IPS-15b (cell line): ENCODE measurements around the gene PRDX5.
A peak's percentile ranks its signal among the peaks of the same experiment; 100 is the strongest.

Experiments used
- H3K27me3 ChIP-seq: one replicate; pipeline ENCODE4 v1.6.1; 2013; ENCODE audit warnings: low read length; ENCODE audit not compliant: control insufficient read depth, insufficient read depth
- H3K36me3 ChIP-seq: one replicate; pipeline ENCODE4 v1.6.1; 2013; ENCODE audit warnings: low read length; ENCODE audit not compliant: control insufficient read depth, insufficient read depth
- H3K4me1 ChIP-seq: one replicate; pipeline ENCODE4 v1.6.1; 2013; ENCODE audit warnings: mild to moderate bottlenecking, low read length; ENCODE audit not compliant: control insufficient read depth, insufficient read depth
- H3K4me3 ChIP-seq: one replicate; pipeline ENCODE4 v1.5.1; 2013; ENCODE audit warnings: low read depth, low read length
- H3K9ac ChIP-seq: one replicate; pipeline ENCODE4 v1.6.1; 2013; ENCODE audit warnings: low read depth, mild to moderate bottlenecking, low read length
- H3K9me3 ChIP-seq: one replicate; pipeline ENCODE4 v1.6.1; 2013; ENCODE audit warnings: mild to moderate bottlenecking, low read length; ENCODE audit not compliant: control insufficient read depth, insufficient read depth

Gene PRDX5

DNA sequence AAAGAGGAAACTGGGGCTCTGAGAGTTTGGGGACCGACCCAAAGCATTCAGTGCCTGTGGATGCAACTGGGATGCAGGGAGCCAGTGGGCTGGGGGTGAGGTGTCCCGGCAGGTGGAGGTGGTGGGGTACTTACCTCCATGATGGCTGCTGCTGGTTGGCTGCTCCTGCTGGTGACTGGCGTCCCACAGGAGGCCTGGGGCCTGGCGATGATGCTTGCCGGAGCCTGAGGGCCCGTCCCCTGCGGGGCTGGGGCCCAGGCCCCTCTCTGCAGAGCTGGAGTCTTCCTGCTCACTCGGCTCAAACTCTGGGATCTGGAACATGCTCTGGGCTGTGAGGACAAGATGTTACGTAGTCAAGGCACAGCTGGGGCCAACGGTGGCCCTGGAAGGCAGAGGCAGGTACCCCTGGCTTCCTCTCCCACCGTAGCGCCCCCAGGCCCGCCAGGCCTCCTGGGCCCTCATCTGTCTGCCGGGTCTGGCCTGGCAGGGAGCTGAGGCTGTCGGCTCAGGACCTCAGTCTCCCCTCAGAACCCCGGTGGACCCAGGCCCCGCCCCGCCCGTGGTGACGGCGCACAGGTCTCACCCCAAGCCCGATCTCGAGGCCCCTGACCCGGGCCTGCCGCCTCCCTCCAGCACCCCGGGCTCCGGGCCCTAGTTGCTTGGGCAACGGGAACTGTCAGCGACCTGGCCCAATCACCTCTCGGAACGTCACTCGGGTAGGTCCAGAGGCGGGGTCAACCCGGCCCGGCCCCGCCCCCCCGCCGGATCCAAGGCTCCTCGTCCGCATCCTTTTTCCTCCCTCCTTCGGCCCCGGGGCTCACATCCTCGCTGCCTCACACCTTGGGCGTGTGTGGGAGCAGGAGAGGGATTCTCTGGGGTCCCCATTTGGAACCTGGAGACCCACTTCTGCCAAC is 33.6 kb upstream of the PRDX5 start, which contains the start of gene BAD:
TSS of gene BAD (minus strand) at position 618 of the 914 bp plus-strand sequence. CDS start at position 321, 297 bp downstream.
- no peaks in the 10 kb centered on the region for H3K36me3 ChIP-seq
- H3K4me3 ChIP-seq, result peak within 1 kb of the TSS; percentile 87
- no peaks in the 10 kb centered on the region for H3K4me1 ChIP-seq
- H3K9me3 ChIP-seq, result no peaks in the 10 kb centered on the region
- H3K27me3 ChIP-seq, result peaks cover 3% of the 10 kb centered on the region
- peak within 1 kb of the TSS; percentile 60 for H3K9ac ChIP-seq

DNA sequence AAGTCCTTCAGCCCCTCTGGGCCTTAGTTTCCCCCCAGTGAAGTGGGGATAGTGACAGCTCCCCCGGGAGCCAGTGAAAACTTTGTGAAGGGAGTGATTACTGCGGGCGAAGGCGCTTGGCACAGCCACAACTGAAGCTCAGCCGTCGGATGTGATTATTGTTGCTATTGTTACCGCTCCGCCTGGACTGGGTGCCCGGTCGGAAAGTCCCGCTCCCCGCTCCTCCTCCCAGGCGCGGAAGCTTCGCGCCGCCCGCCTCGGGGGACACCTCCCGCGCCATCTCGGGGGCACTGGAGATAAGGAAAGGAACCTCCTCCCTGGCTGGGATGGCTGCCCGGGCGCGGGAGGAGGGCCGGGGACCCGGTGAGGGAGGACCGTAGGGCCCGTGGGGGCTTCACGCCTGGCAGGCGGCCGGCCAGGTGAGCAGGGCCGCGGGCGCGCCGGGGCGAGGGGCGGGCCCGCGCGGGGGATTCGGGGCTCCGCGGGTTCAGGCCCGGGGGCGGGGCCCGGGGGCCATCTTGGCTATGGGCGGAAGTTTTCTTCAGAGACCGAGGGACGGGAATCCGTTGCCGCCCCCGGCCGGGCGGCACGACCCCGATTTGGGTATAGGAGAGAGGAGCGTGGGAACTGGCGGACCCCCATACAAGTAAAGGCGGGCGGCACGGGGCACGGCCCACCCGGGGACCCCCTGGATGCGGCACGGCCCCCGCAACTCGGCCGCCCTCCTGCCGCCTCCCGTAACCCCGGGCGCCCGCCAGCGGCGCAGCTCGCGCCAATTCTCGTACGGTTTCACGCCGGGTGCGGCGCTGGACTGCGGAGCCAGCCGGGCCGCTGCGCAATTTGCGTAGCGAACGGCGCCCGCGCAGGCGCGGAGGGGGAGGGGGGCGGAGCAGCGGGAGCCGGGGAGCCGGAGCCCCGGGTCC is 32.7 kb upstream of the PRDX5 start, which contains the start of gene GPR137:
TSS of gene GPR137 (plus strand) at position 887 of the 923 bp plus-strand sequence. CDS start 677 bp downstream, outside the sequence.
- Histone ChIP-seq H3K27me3 (peaks cover 13% of the 10 kb centered on the region), H3K9me3 (no peaks in the 10 kb centered on the region), H3K4me1 (no peaks in the 10 kb centered on the region), H3K4me3 (peak within 1 kb of the TSS; percentile 87), H3K36me3 (no peaks in the 10 kb centered on the region), H3K9ac (no peak within 1 kb of the TSS)

DNA sequence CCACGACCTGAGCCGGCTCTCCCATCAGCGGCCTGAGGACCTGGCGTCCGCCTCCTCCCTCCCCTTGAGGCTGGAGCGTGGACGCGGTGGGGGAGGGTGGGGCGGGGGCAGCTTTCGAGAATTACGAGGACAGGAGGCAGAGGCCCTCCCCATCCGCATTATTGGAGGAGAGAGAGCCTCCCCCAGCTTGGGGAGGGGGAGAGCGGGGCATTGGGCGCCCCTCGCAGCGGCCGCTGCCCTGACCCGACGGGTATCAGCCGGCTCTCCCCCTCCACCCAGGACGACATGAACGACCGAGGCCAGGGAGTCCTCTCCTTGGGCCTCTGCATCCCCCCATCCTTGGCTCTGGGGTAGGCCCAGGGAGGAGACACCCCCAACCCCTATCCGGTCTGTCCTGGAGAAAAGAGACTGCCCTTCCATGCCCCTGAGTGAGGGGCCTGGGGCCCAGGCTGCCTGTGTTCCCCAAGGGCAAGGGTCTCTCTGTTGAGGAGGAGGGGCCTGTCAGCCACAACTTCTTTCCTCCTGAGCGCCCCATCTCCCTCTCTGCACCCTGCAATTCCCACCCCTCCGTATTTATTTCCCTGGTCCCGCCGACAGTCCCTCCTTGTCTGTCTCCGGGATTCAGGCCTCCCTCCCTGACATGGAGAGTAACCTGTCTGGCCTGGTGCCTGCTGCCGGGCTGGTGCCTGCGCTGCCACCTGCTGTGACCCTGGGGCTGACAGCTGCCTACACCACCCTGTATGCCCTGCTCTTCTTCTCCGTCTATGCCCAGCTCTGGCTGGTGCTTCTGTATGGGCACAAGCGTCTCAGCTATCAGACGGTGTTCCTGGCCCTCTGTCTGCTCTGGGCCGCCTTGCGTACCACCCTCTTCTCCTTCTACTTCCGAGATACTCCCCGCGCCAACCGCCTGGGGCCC is 31.8 kb upstream of the PRDX5 start:
- H3K9ac ChIP-seq, result no peak overlapping the region

DNA sequence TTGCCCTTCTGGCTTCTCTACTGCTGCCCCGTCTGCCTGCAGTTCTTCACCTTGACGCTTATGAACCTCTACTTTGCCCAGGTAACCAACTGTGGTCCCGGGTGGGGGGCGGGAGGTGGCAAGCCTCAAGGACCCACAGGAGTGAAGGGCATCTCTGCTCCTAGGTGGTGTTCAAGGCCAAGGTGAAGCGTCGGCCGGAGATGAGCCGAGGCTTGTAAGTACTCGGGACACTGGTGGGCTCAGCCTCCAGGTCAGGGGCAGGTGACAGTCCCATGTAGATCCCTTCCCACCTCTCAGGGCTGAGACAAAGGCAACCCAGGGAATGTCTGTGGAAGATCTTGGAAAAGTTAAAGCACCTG is 31.1 kb upstream of the PRDX5 start:
- Histone ChIP-seq H3K36me3 (no peaks in the 10 kb centered on the region), H3K9ac (no peak overlapping the region), H3K27me3 (peaks cover 26% of the 10 kb centered on the region), H3K4me3 (no peak overlapping the region), H3K4me1 (no peaks in the 10 kb centered on the region), H3K9me3 (no peaks in the 10 kb centered on the region)

More for the DNA sequence above, 31.8 kb upstream of the PRDX5 start:
- no peaks in the 10 kb centered on the region for H3K36me3 ChIP-seq
- H3K27me3 ChIP-seq, result peaks cover 22% of the 10 kb centered on the region
- no peaks in the 10 kb centered on the region for H3K9me3 ChIP-seq
- H3K4me3 ChIP-seq, result peak overlapping the region; percentile 87
- no peaks in the 10 kb centered on the region for H3K4me1 ChIP-seq

DNA sequence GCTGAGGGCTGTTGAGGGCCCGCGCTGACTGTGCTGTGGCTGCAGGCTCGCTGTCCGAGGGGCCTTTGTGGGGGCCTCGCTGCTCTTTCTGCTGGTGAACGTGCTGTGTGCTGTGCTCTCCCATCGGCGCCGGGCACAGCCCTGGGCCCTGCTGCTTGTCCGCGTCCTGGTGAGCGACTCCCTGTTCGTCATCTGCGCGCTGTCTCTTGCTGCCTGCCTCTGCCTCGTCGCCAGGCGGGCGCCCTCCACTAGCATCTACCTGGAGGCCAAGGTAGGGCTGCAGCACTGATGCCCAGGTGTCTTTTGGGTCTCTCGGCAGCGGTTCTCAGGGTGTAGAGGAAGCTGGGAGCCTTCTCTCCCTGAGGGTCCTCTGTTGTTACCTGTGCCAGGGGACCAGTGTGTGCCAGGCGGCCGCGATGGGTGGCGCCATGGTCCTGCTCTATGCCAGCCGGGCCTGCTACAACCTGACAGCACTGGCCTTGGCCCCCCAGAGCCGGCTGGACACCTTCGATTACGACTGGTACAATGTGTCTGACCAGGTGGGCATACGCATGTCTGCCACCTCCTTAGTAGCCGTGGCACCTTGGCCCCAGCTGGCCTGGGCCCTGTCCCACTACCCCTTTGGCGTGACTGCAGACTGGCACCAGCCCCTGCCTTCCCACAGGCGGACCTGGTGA is 30.1 kb upstream of the PRDX5 start:
- Histone ChIP-seq H3K4me3 (no peak overlapping the region), H3K9me3 (no peaks in the 10 kb centered on the region), H3K9ac (no peak overlapping the region), H3K4me1 (no peaks in the 10 kb centered on the region), H3K27me3 (peaks cover 37% of the 10 kb centered on the region), H3K36me3 (no peaks in the 10 kb centered on the region)

DNA sequence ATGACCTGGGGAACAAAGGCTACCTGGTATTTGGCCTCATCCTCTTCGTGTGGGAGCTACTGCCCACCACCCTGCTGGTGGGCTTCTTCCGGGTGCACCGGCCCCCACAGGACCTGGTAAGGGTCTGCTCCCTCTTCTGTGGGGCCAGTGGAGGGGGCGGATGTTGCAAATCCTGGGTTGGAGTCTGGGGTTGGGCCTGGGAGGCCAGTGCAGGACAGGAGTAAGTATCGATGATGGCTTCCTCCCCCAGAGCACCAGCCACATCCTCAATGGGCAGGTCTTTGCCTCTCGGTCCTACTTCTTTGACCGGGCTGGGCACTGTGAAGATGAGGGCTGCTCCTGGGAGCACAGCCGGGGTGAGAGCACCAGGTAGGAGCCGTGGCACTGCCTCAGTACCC is 29.6 kb upstream of the PRDX5 start:
- Histone ChIP-seq H3K4me1 (no peaks in the 10 kb centered on the region), H3K9me3 (no peaks in the 10 kb centered on the region), H3K36me3 (no peaks in the 10 kb centered on the region), H3K9ac (no peak overlapping the region), H3K27me3 (peaks cover 42% of the 10 kb centered on the region), H3K4me3 (no peak overlapping the region)

DNA sequence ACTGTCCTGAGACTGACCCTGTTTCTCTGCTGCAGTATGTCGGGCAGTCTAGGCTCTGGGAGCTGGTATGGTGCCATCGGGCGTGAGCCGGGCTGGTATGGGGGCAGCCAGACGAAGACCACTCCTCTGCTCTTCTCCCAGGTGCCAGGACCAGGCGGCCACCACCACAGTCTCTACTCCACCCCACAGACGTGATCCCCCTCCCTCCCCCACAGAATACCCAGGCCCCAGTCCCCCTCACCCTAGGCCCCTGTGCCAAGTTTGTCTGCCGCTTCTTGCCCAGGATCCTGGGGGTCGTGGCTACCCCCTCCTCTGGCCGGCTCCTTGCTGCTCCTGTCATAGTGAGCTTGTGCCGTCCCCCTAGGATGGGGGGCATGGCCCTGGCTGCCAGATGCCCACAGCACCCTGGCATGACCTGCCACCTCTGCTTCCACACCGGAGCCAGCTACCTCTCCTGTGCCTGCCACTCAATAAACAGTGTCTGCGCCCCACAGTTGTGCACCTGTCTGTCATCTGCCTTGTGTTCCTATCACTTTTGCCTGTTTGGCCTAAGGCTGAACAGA is 28.8 kb upstream of the PRDX5 start:
- H3K4me1 ChIP-seq, result no peaks in the 10 kb centered on the region
- H3K4me3 ChIP-seq, result no peak overlapping the region
- no peak overlapping the region for H3K9ac ChIP-seq
- no peaks in the 10 kb centered on the region for H3K9me3 ChIP-seq
- H3K27me3 ChIP-seq, result peaks cover 49% of the 10 kb centered on the region
- no peaks in the 10 kb centered on the region for H3K36me3 ChIP-seq

DNA sequence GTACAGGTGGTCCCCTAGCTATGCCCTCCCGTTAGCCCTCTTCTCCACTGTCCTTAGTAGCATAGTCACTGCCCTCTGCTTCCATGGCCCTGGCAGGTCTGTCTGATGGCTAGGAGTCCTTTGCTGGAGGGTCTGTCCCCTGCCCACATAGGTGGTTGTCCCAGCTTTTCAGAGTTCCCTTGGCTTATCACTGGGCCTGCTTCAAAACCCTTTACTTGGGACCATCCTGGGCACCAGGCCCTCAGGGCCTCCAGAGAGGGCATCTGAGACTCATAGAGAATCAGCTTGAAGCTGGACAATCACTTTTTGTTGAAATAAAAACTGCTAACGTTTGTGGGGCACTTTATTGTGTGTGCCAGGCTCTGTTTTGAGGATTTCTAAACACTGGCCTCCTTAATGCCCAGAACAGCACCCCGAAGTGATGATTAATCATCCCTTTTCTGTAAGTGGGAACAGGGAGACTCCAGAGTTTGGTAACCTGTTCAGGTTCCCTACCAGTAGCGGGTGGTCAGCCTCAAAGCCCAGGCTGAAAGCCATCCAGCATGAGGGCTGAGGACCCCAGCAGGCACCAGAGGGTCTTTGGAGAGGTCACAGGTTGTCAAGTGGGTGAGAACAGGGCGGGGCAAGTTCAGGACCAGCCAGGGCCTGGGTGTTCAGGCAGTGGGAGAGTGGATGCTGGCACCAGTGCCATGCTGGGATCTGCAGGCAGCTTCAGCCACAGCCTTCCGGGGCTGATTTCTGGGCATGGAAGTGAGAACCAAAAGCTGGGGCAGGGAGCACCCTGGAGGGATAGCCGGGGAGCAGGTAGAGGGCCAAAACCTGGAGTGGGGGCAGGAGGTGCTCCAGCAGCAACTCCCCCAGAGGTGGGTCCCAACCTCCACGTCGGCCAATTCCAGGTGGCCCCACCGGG is 27.3 kb upstream of the PRDX5 start:
- no peaks in the 10 kb centered on the region for H3K4me1 ChIP-seq
- H3K9me3 ChIP-seq, result no peaks in the 10 kb centered on the region
- no peak overlapping the region for H3K9ac ChIP-seq
- H3K27me3 ChIP-seq, result peaks cover 65% of the 10 kb centered on the region
- no peaks in the 10 kb centered on the region for H3K36me3 ChIP-seq
- peak overlapping the region; percentile 41 for H3K4me3 ChIP-seq

DNA sequence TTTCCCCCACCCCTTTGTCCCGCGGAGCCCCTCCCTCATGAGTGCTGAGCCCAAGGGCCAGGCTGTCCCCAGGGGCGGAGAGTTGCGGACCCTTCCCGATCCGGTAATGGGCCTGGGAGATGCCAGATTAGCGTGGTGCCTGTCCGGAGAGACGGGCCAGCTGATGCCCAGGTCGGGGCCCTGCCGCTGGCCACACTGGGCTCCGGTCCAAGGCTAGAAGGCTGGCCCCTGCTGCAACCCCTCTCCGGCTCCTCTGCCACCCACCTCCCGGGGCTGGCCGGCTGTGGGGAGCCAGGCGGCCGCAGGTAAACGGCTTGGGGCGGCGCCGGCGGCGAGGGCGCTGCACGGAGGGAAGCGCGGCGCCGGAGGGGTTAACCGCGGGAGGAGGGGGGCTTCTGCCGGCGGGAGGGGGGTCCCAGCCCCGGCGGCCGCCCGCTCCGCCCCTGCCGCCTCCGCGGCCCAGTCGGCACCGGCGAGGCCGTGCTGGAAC is 26.6 kb upstream of the PRDX5 start, which contains the start of gene KCNK4:
TSS of gene KCNK4 (plus strand) at position 41 of the 490 bp plus-strand sequence. CDS start 1,717 bp downstream, outside the sequence.
- H3K36me3 ChIP-seq, result no peaks in the 10 kb centered on the region
- H3K4me1 ChIP-seq, result no peaks in the 10 kb centered on the region
- no peaks in the 10 kb centered on the region for H3K9me3 ChIP-seq
- peaks cover 72% of the 10 kb centered on the region for H3K27me3 ChIP-seq
- H3K4me3 ChIP-seq, result peak within 1 kb of the TSS; percentile 41
- H3K9ac ChIP-seq, result no peak within 1 kb of the TSS
